SK-N-MC (cell line): Measurements from ENCODE around the gene NMRAL1.

ENCODE experiments used
- EZH2 ChIP-seq: fragments of 200-600 bp; sonication (generic); IDR thresholded peaks from one replicate; pipeline ENCODE4 v1.6.1; 2017; ENCODE audit warnings: antibody characterized with exemption
- FOXP2 ChIP-seq: optimal IDR thresholded peaks from 2 replicates; pipeline ENCODE3; 2011; ENCODE audit warnings: mild to moderate bottlenecking, moderate library complexity; ENCODE audit not compliant: insufficient read depth; ENCODE audit errors: extremely low read length, control extremely low read depth
- POLR2AphosphoS5 ChIP-seq: IDR thresholded peaks from 2 replicates; pipeline ENCODE4 v1.6.1; 2012; ENCODE audit warnings: mild to moderate bottlenecking, low read depth, low read length, borderline replicate concordance

- TF ChIP-seq POLR2AphosphoS5: no peak
- TF ChIP-seq EZH2: no peak
- no peak for TF ChIP-seq FOXP2
Measured at GRCh38 chr16:4433914-4434787, 40.3 kb downstream of the NMRAL1 start.
